ENCODE results near the gene PRH1. TPM values are rescaled to one million over a fixed set of nuclear protein-coding genes. Genes with fewer than 3 reads are reported as not detected.

PRH1 gene
- total and polyA plus RNA-seq, 2 experiments from 2014 or later, result 12.3 to 19.0 TPM

DNA sequence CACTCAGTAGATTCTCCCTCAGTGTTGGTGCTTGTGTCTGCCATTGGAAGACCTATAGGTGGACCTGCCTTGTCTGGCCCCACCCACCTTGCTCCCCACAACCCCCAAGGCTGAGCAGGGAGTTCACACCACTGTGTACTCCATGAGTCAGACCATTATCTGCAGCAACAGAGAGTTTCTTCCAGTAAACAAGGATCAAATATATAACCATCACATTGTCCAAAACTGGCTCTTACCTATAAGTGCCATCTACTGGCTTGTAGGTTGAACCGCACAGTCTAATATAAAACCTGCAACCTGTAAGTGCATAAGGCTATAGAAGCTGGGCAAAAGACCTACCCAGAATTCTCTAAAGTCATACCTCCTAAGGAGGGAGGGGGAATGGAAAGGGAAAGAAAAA lies 17.4 kb upstream of the PRH1 start:
- Histone ChIP-seq H3K36me3 (replicated peaks; ENCODE audit: insufficient read depth, low read depth) (no peaks in the 10 kb centered on the region), H3K4me1 (ENCODE audit: insufficient read depth) (peaks cover 4% of the 10 kb centered on the region), H3K27me3 (no peaks in the 10 kb centered on the region), H3K4me2 (no peak overlapping the region), H3K27ac (no peak overlapping the region), H3K4me3 (no peak overlapping the region), H4K20me1 (ENCODE audit: insufficient read depth, poor library complexity, severe bottlenecking) (no peaks in the 10 kb centered on the region), H2AFZ (no peak overlapping the region), H3K9me2 (replicated peaks; ENCODE audit: insufficient read depth) (no peaks in the 10 kb centered on the region), H3K9me3 (ENCODE audit: low read depth) (peaks cover 11% of the 10 kb centered on the region), H3K79me2 (peaks cover 20% of the 10 kb centered on the region)
- TF ChIP-seq EZH2 (IDR thresholded peaks at IDR 0.05; ENCODE audit: borderline replicate concordance) (no peak), EZH2phosphoT487 (IDR thresholded peaks at IDR 0.05; ENCODE audit: low read depth, severe bottlenecking, unreplicated experiment) (no peak)
- TF ChIP-seq, protein P1, sequence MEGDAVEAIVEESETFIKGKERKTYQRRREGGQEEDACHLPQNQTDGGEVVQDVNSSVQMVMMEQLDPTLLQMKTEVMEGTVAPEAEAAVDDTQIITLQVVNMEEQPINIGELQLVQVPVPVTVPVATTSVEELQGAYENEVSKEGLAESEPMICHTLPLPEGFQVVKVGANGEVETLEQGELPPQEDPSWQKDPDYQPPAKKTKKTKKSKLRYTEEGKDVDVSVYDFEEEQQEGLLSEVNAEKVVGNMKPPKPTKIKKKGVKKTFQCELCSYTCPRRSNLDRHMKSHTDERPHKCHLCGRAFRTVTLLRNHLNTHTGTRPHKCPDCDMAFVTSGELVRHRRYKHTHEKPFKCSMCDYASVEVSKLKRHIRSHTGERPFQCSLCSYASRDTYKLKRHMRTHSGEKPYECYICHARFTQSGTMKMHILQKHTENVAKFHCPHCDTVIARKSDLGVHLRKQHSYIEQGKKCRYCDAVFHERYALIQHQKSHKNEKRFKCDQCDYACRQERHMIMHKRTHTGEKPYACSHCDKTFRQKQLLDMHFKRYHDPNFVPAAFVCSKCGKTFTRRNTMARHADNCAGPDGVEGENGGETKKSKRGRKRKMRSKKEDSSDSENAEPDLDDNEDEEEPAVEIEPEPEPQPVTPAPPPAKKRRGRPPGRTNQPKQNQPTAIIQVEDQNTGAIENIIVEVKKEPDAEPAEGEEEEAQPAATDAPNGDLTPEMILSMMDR (IDR thresholded peaks at IDR 0.05; ENCODE audit: poor library complexity), result peak; percentile 8
- WGBS (ENCODE audit: low lambda C conversion rate, missing lambda C conversion rate), result 96% methylated on average over 1 of the region's 1 CpG
- DNase-seq (ENCODE audit: low spot score), result no peak

DNA sequence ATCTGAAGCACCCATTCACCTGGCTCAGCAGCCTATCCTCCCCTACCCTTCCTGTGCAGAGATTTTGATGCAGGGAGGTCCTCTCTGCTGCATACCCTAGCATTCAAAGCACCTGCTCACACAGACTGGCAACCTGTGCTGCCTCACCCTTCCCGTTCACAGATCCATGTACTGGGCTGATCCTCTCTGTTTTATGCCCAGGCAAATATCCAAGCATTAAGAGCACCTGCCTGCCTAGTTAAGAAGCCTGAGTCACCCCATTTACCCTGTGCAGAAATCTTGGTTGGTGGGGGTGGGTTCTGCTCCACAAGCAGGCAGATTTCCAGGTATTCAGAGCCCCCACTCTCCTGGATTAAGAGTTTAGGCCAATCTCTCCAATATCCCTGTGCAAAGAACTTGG lies 16.9 kb upstream of the PRH1 start:
- Histone ChIP-seq H3K4me3 (no peak overlapping the region), H3K27me3 (no peaks in the 10 kb centered on the region), H3K4me2 (no peak overlapping the region), H3K79me2 (peaks cover 20% of the 10 kb centered on the region), H3K27ac (no peak overlapping the region), H3K4me1 (ENCODE audit: insufficient read depth) (peaks cover 4% of the 10 kb centered on the region), H3K9me2 (replicated peaks; ENCODE audit: insufficient read depth) (no peaks in the 10 kb centered on the region), H4K20me1 (ENCODE audit: insufficient read depth, poor library complexity, severe bottlenecking) (no peaks in the 10 kb centered on the region), H3K36me3 (replicated peaks; ENCODE audit: insufficient read depth, low read depth) (no peaks in the 10 kb centered on the region), H3K9me3 (ENCODE audit: low read depth) (peaks cover 11% of the 10 kb centered on the region), H2AFZ (no peak overlapping the region)
- WGBS (ENCODE audit: low lambda C conversion rate, missing lambda C conversion rate), result 100% methylated on average over 1 of the region's 1 CpG
- DNase-seq (ENCODE audit: low spot score), result no peak
- TF ChIP-seq EZH2 (IDR thresholded peaks at IDR 0.05; ENCODE audit: borderline replicate concordance), result no peak
- TF ChIP-seq, protein P1 (IDR thresholded peaks at IDR 0.05; ENCODE audit: poor library complexity), result no peak
- TF ChIP-seq EZH2phosphoT487 (IDR thresholded peaks at IDR 0.05; ENCODE audit: low read depth, severe bottlenecking, unreplicated experiment), result no peak

DNA sequence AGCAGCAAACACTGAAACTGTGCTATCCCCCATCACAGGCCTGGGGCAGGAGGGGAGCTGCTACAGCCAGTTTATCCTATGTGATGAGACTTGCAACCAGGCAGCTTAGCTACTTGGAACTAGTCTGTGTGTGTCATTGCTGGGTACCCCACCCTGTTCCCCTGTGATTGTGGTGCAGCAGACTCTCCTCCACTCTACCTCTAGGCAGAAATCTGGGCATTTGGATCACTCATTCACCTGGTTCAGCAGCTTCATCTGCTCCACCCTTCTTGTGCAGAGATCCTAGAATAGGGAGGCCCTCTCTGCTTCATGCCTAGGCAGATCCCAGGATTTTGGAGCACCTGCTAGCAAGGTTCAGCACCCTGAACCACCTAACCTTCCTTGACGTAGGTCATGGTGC lies 16.5 kb upstream of the PRH1 start:
- Histone ChIP-seq H3K79me2 (peaks cover 20% of the 10 kb centered on the region), H3K9me3 (ENCODE audit: low read depth) (peaks cover 11% of the 10 kb centered on the region), H3K9me2 (replicated peaks; ENCODE audit: insufficient read depth) (no peaks in the 10 kb centered on the region), H2AFZ (no peak overlapping the region), H3K27me3 (no peaks in the 10 kb centered on the region), H4K20me1 (ENCODE audit: insufficient read depth, poor library complexity, severe bottlenecking) (no peaks in the 10 kb centered on the region), H3K4me2 (no peak overlapping the region), H3K4me1 (ENCODE audit: insufficient read depth) (peaks cover 4% of the 10 kb centered on the region), H3K36me3 (replicated peaks; ENCODE audit: insufficient read depth, low read depth) (no peaks in the 10 kb centered on the region), H3K27ac (no peak overlapping the region), H3K4me3 (no peak overlapping the region)
- no peak for DNase-seq (ENCODE audit: low spot score)
- TF ChIP-seq EZH2 (IDR thresholded peaks at IDR 0.05; ENCODE audit: borderline replicate concordance) (no peak), EZH2phosphoT487 (IDR thresholded peaks at IDR 0.05; ENCODE audit: low read depth, severe bottlenecking, unreplicated experiment) (no peak)
- TF ChIP-seq, protein P1 (IDR thresholded peaks at IDR 0.05; ENCODE audit: poor library complexity), result no peak
- WGBS (ENCODE audit: low lambda C conversion rate, missing lambda C conversion rate), result 93% methylated on average over 1 of the region's 1 CpG

DNA sequence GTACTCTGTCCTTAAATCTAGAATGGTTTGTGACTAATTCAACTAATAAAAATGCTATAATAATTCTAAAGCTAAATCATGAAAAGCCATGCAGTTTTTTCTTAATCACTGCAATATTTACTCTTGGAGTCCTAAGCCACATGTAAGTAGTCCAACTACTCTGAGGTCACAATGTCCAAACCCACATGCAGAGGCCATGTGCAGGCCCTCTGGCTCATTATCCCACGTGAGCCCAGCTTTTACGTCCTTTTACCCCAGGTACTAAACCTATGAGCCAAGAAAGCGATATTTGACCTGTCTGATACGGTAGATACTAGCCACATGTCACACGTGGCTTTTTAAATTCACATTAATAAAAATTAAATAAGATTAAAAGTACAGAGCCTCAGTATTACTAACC lies 12.8 kb upstream of the PRH1 start:
- WGBS (ENCODE audit: low lambda C conversion rate, missing lambda C conversion rate), result 92% methylated on average over 5 of the region's 5 CpGs
- H3K9me2 ChIP-seq (replicated peaks; ENCODE audit: insufficient read depth), result no peaks in the 10 kb centered on the region
- no peaks in the 10 kb centered on the region for H3K36me3 ChIP-seq (replicated peaks; ENCODE audit: insufficient read depth, low read depth)
- H3K79me2 ChIP-seq, result peaks cover under 1% of the 10 kb centered on the region
- H3K27ac ChIP-seq, result no peak overlapping the region
- no peaks in the 10 kb centered on the region for H3K9me3 ChIP-seq (ENCODE audit: low read depth)
- no peak overlapping the region for H3K4me3 ChIP-seq
- DNase-seq (ENCODE audit: low spot score), result no peak
- H4K20me1 ChIP-seq (ENCODE audit: insufficient read depth, poor library complexity, severe bottlenecking), result no peaks in the 10 kb centered on the region
- no peak for TF ChIP-seq EZH2 (IDR thresholded peaks at IDR 0.05; ENCODE audit: borderline replicate concordance)
- TF ChIP-seq, protein P1 (IDR thresholded peaks at IDR 0.05; ENCODE audit: poor library complexity), result no peak
- no peak overlapping the region for H2AFZ ChIP-seq
- no peaks in the 10 kb centered on the region for H3K27me3 ChIP-seq
- no peak overlapping the region for H3K4me2 ChIP-seq
- H3K4me1 ChIP-seq (ENCODE audit: insufficient read depth), result peaks cover 12% of the 10 kb centered on the region

All from hepatocyte (in vitro differentiated cells).